ENCODE data around the gene ZBTB20.

Gene ZBTB20

GRCh38 chr3:115021061-115021460 is 126.0 kb downstream of the ZBTB20 start:
- no peak for DNase-seq (ENCODE audit: low read depth, low spot score)

GRCh38 chr3:115019900-115020299 is 127.2 kb downstream of the ZBTB20 start:
- no peak for DNase-seq (ENCODE audit: low read depth, low spot score)

DNA sequence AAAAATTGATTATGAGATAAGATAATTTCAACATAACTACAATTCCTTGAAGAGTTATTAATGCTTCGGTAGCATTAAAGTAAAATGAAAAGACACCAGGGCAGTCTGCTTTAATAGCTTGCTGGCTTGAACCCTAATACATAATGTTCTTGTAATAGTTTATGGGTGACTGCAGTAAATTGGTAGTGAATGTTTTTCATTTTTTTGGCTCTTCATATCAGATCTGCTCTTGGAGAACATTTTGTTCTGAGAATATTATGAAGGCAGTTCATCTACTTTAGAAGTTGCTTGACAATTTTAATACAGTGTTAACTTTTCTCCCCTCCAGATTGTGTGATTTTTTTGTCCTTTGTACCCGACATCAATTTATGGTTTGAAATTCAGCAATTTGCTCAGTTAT is 128.4 kb downstream of the ZBTB20 start:
- DNase-seq (ENCODE audit: low read depth, low spot score), result no peak

GRCh38 chr3:115007966-115008365 is 139.1 kb downstream of the ZBTB20 start:
- DNase-seq (ENCODE audit: low read depth, low spot score), result no peak

GRCh38 chr3:115004201-115005140 is 142.6 kb downstream of the ZBTB20 start:
- DNase-seq (ENCODE audit: low read depth, low spot score), result no peak

DNA sequence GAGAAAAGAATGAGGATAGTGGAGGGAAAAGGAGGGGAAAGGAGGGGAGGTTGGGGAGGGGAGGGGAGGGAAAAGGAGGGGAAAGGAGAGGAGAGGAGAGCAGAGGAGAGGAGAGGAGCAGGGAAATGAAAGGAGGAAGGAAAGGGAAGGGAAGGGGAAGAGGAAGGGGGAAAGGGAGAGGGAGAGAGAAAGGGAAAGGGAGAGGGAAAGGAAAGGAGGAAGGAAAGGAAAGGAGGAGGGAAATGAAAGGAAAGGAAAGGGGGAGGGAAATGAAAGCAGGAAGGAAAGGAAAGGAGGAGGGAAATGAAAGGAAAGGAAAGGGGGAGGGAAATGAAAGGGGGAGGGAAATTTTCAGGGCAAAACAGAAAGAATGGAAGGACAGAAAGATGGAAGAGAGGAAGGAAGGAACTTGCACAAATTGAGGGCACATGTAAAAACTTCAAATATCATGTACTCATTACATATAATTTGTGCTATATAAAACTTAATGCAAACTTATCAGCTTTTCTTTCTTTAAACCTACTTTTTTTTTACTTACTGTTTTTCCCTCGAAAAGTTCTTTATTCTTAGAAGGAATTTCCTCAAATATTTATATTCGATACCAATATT is 148.0 kb downstream of the ZBTB20 start:
- no peak for DNase-seq (ENCODE audit: low read depth, low spot score)

DNA sequence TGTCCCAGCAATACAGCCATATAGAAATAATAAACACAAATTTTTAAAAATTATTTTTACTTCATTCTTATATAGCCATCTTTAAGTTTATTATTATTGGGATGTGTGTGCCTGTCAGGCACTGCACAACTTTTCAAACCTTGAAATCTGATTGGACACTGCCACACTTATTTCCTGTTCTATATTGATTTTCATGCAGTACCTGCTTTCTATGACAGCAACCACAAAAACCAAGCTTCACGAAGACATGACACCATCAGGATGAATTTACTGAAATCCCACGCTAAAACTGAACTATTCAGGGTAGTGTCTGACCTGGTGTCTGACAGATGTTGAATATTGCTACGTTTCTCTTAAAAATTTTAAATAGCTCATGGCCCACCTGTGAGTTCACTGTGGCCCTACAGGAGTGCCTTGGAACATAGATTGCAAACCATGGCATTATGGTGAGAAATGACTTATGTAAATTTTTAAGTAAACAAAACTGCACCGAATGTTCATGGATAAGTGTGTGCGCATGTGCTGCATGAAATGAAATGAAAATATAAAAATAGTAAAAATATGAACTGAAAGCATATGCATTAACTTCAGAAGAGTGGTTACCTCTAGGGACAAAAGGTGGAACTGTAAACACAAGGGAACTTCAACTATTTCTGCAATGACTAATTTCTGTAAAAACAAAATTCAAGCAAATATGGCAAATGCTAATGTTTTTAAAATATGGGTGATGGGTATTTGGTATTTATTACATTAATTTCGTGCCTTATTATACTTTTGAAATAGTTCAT is 152.3 kb downstream of the ZBTB20 start:
- DNase-seq (ENCODE audit: low read depth, low spot score), result no peak

- no peak for DNase-seq (ENCODE audit: low read depth, low spot score)
Observed at GRCh38 chr3:114985776-114986175, 161.3 kb downstream of the ZBTB20 start.

DNA sequence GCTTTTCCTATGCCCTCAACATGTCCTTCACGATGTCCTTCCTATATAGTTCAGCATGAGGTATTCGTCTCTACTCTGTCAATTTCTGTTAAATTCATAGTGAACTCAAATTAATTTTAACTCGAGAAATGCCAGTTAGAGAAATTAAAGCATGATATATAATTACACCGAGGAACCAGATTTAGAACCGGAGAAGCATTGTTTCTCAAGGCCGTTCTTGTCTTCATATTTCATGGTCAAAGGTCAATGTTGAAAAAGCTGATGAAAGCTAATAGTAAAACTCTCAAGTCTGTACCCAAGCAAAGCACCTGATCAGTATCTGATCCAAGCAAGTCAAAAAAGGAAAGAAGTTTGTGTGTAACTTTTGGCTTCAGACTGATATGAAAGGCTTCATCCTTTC is 163.8 kb downstream of the ZBTB20 start:
- DNase-seq (ENCODE audit: low read depth, low spot score), result no peak

DNA sequence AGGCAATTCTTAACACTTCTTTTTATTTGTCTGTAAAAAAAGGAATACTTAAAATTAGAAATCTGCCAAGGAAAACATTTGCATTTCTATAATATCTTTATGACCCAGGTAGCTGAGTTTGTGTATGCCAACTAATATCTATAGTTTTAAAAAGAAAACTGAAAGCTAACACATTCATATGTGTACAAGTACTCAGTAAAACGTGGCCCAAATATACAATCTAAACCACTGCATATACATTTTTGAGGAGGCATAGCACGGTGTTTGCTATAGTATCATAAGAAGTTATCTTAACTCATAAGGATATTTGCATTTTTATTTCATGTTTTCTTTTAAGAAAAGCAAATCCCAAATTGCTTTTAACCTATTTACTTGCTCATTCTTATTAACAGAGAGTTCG is 172.7 kb downstream of the ZBTB20 start:
- DNase-seq (ENCODE audit: low read depth, low spot score), result no peak

DNA sequence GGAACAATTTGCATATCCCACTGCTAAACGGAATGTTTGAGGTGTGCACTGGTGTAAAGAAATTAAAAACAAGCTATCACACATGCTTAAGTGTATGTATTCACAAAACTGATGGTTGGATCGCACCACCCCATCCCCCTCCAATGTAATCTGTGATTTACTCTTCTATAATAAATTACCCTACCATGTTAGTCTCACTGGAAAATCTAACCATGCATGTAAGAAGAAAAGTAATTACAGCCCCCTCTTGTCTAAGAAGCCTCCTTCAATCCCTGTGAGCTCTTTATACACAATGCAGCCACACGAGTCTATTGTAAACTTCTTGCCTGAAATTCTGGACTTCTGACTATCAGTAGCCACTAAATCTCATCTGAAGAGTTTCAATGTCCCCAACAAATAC is 173.6 kb downstream of the ZBTB20 start:
- DNase-seq (ENCODE audit: low read depth, low spot score), result no peak

GRCh38 chr3:114967168-114967567 is 179.9 kb downstream of the ZBTB20 start:
- no peak for DNase-seq (ENCODE audit: low read depth, low spot score)

DNA sequence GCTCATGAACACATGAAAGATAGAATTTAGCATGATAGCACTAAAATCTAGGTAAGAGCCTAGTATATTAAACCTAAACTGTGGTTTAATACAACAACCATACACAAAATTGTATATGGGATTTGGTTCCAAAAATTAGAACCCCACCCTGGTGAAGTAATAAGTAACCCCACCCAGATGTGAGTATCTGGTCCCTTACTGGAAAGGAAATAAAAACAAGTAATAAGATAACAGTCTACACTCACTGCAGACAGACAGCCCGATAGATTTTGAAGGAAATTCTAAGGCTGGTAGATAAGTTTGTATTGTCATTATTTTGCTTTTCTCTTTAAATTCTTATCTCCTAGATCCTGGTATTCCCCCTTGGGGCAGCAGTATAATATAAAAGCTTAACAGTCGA is 184.9 kb downstream of the ZBTB20 start:
- no peak for DNase-seq (ENCODE audit: low read depth, low spot score)

- no peak for DNase-seq (ENCODE audit: low read depth, low spot score)
Observed at GRCh38 chr3:114958930-114959329, 188.2 kb downstream of the ZBTB20 start.

GRCh38 chr3:114953800-114954199 is 193.3 kb downstream of the ZBTB20 start:
- DNase-seq (ENCODE audit: low read depth, low spot score), result no peak

- DNase-seq (ENCODE audit: low read depth, low spot score), result no peak
Observed at GRCh38 chr3:114953215-114953799, 193.8 kb downstream of the ZBTB20 start.

DNA sequence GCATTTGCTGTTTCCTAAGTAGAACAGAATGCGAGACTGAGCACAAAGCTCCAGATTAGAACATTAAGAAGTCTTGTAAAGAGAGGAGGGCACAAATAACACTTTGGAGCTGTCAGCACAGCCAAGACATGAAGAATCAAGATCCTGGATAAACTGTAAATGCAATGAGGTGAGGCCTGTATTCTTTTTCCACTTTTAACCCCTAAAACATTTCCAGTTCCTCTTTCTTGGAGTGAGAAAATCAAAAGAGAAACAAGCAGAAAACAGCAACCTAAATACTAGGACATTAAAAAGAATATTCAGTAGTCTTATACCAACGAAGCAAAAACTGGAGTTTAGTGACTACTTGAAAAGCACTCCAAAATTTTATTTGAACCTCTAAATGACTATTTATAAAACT is 204.3 kb downstream of the ZBTB20 start:
- no peak for DNase-seq (ENCODE audit: low read depth, low spot score)

- no peak for DNase-seq (ENCODE audit: low read depth, low spot score)
Observed at GRCh38 chr3:114941626-114942309, 205.3 kb downstream of the ZBTB20 start.

DNA sequence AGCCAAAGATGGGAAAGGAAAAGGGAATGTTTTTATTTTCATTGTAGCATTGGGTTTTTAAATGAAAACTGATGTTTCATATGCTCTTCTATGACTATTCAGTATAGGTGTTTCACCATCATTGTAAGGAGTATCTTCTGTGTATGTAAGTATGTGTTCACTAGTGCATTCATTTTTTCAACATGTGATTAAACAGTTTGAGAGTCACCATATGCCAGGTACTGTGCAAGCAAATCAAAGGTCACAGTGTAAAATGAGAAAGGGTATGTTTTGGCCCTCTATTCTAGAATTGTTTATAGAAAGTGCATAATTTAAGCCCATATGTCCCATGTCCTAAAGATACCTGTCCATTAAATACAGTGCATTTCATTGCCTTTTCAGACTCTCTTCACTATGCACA is 207.2 kb downstream of the ZBTB20 start:
- no peak for DNase-seq (ENCODE audit: low read depth, low spot score)

- DNase-seq (ENCODE audit: low read depth, low spot score), result no peak
Observed at GRCh38 chr3:114933407-114933806, 213.7 kb downstream of the ZBTB20 start.

DNA sequence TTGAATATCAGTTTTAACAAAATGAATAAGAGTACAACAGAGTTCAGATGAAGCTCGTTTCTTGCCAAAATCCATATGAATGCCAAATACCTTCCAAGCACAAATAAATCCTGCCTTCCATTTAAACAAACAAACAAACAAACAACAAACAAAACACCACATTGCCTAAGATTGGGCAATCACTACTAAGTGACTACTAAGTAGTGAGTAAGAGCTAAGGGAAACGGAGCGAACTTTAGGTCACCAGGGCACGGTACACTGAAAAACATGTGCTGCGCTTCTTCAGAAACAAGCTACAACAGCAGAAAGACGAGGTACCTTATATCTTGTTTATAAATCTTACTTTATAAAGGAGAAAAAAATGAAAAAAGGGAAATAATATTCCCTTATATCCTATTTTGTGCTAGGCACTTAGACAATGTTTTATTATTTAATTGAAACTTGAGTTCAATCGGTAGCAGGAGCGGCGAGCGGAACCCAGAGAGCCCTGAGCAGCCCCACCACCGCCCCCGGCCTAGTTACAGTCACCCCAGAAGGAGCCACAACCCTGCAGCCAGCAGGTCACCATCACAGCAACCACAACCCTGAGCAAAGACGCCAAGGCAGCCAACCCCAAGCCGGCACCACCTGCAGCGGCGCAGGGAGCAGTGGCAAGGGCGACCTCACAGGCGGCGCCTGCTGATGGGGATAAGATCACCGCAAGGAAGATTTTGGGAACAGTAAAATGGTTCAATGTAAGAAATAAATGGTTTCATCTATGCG is 216.9 kb downstream of the ZBTB20 start:
- DNase-seq (ENCODE audit: low read depth, low spot score), result no peak
